ENCODE results near the gene KIAA1671.

KIAA1671 gene

DNA sequence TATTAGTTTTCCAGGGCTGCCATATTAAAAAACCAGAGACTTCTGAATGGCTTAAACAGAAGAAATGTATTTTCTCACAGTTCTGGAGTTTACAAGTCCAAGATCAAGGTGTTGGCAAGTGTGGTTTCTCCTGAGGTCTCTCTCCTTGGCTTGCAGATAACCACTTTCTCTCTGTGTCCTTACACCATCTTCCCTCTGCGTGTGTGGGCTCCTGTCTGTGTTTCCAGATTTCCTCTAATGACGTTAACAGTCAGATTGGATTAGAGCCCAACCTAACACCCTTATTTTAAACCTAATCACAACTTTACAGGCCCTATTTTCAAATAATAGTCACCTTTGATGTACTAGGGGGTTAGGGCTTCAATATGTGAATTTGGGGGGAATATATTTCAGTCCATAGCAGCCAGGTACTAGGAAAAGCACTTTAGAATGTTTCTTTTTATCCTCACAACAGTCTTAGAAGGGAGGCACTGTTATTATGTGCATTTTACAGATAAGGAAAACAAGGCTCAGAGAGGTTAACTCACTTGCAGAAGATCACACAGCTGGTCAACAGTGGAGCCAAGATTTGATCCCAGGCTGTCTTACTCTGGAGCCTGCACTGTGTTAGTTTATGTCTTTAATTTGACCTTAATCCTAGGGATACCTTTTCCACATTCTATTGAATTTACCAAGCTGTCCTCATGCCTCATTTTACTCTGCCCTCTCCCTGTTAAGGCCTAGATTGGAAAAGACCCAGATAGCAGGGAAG, 130.7 kb downstream of the KIAA1671 start:
- TF ChIP-seq, protein P1, sequence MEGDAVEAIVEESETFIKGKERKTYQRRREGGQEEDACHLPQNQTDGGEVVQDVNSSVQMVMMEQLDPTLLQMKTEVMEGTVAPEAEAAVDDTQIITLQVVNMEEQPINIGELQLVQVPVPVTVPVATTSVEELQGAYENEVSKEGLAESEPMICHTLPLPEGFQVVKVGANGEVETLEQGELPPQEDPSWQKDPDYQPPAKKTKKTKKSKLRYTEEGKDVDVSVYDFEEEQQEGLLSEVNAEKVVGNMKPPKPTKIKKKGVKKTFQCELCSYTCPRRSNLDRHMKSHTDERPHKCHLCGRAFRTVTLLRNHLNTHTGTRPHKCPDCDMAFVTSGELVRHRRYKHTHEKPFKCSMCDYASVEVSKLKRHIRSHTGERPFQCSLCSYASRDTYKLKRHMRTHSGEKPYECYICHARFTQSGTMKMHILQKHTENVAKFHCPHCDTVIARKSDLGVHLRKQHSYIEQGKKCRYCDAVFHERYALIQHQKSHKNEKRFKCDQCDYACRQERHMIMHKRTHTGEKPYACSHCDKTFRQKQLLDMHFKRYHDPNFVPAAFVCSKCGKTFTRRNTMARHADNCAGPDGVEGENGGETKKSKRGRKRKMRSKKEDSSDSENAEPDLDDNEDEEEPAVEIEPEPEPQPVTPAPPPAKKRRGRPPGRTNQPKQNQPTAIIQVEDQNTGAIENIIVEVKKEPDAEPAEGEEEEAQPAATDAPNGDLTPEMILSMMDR (IDR thresholded peaks at IDR 0.05; ENCODE audit: low read depth, low read length) = no peak
- no peak for DNase-seq (ENCODE audit: low read depth, low spot score)
- in situ Hi-C loops (cut with HindIII; ENCODE audit: low sequenced_read_pairs) = no loop called here
- no peak overlapping the region for H3K4me3 ChIP-seq (ENCODE audit: low read depth, low read length)

DNA sequence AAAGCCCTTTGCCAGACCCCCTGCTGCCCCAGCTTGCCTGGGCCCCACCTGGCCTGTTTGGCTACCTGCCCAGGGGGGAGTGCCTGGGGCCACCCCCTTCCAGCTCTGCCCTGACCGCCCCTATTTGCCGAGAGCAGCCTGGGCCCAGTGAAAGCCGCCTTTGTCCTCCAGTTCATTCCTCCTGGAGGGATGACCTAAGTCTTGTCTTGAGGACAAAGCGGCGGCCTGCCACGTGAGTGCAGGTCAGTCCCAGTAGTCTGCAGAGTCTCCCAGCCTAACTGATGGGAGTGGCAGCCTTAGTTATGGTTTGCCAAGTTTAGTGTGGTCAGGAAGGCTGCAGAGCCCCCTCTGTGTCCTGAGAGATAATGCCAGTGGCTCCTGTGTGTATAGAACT, 131.3 kb downstream of the KIAA1671 start:
- H3K4me3 ChIP-seq (ENCODE audit: low read depth, low read length) = no peak overlapping the region
- in situ Hi-C loops (cut with HindIII; ENCODE audit: low sequenced_read_pairs) = no loop called here
- TF ChIP-seq, protein P1 (IDR thresholded peaks at IDR 0.05; ENCODE audit: low read depth, low read length) = no peak
- DNase-seq (ENCODE audit: low read depth, low spot score) = no peak

DNA sequence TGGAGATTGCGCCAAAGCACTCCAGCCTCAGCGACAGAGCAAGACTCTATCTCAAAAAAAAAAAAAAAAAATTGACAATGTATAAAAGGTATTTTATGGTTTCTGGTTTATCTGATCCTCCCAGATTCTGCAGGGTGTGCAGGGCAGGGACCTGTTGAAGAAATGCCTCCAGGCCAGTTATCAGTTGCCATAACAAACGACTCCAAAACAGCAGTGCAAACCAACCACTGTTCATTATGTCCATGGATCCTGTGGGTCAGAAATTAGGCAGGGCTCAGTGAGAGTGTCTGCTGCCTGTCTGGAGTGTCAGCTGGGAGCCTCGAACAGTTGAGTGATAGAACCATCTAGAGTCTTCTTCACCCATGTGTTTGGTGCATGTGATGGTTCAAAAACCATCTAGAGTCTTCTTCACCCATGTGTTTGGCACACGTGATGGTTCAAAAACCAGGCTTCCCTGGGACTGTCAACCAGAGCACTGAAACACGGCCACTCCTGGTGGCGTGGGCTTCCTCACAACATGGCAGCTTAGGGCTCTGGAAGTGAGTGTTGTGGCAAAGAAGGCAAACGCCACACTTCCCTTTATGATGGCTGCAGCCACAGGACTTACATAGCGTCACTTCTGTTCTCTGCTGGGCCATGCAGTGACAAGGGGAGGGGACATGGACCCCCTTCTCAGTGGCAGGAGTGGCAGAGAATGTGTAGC, 132.0 kb downstream of the KIAA1671 start:
- no peak overlapping the region for H3K4me3 ChIP-seq (ENCODE audit: low read depth, low read length)
- no peak for DNase-seq (ENCODE audit: low read depth, low spot score)
- TF ChIP-seq, protein P1 (IDR thresholded peaks at IDR 0.05; ENCODE audit: low read depth, low read length) = no peak
- in situ Hi-C loops (cut with HindIII; ENCODE audit: low sequenced_read_pairs) = no loop called here

DNA sequence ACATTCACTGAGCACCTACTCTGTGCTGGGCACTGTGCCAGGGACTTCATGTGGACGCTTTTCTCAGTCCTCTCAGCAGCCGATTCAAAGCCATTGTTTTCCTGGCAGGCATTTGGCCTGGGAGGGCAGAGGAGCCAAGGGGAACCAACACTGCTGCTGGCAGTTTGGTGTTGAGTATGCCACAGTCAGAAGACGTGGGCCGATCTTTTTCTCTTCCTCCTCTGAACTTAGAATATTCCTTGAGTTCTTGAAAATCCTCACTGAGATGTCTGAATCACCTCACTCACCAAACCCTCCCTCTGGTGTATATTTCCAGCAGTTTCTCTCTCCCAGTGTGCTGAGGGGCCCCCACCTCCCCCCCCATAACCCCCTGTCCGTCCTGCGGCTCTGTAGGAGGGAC, 132.6 kb downstream of the KIAA1671 start:
- in situ Hi-C loops (cut with HindIII; ENCODE audit: low sequenced_read_pairs) = no loop called here
- TF ChIP-seq, protein P1 (IDR thresholded peaks at IDR 0.05; ENCODE audit: low read depth, low read length) = no peak
- DNase-seq (ENCODE audit: low read depth, low spot score) = no peak
- H3K4me3 ChIP-seq (ENCODE audit: low read depth, low read length) = no peak overlapping the region

DNA sequence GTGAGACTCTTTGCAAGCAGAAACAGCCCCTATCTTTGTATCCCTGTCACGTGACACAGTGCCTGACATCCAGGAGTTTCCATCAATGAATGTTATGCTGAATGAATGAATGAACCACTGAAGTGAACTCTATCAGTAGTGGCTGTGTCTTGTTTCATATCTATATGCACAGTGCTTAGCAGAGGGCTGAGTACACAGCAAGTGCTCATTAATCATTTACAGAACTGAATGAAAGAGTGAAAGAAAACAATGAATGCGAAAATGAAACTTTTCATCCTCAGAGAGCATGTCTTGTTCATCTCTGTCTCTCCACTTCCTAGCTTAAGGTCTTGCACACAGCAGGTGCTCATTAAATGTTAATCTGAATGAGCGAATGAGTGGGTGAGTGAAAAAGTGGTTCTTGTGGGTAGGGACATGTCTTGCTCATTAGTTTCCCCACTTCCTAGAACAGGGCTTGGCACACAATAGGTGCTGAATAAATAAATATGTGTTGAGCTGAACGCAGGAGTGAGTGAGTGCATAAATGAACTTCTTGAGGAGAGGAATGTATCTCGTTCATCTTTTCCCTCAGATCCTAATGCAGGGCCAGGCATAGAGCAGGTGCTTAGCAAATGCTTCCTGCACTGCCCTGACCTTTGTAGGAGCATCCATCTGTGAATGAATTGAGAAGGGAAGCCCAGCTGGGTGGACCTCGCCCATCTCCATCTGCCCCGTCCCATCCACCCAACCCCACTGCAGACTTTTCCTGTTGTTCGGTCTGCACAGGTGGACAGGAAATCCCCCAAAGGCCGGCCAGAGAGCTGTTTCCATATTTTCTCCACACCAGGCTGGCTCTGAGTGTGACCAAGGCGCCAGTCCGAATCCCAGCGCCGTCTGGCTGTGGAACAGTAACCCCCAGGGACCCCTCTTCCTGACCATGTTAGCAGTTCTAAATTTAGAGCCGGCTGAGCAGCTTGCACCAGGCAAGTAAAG, 133.7 kb downstream of the KIAA1671 start:
- DNase-seq (ENCODE audit: low read depth, low spot score) = no peak
- no peak overlapping the region for H3K4me3 ChIP-seq (ENCODE audit: low read depth, low read length)
- in situ Hi-C loops (cut with HindIII; ENCODE audit: low sequenced_read_pairs) = no loop called here
- TF ChIP-seq, protein P1 (IDR thresholded peaks at IDR 0.05; ENCODE audit: low read depth, low read length) = no peak

DNA sequence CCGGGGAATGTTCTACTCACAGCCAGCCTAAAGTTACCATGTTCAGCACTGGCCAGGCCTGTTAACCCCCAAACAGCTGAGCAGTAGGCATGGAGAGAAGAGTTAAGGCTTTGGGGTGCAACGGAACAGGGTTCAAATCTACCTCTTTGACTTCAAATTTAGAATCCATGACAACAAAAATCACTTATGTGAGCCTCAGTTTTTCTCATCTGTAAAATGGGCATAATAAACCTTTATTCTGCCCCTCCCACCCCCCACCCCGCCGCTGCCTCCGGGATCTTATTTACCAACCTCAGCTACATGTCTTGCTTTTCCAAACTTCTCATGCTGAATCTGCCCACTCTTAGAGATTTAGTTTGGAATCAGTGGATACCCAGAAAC, 134.4 kb downstream of the KIAA1671 start:
- in situ Hi-C loops (cut with HindIII; ENCODE audit: low sequenced_read_pairs) = no loop called here
- TF ChIP-seq, protein P1 (IDR thresholded peaks at IDR 0.05; ENCODE audit: low read depth, low read length) = no peak
- no peak overlapping the region for H3K4me3 ChIP-seq (ENCODE audit: low read depth, low read length)
- no peak for DNase-seq (ENCODE audit: low read depth, low spot score)

Data from astrocyte of the spinal cord (primary cell).